LoVo (cell line): ENCODE measurements around the gene KLHL30.

Source experiments
- DNase-seq: peaks from one replicate; pipeline ENCODE4 v3.0.0-alpha.2; 2016; ENCODE audit warnings: low spot score

The KLHL30 gene

GRCh38 chr2:238145851-238146250, 7.4 kb downstream of the KLHL30 start:
- DNase-seq: peak; percentile 55

GRCh38 chr2:238146884-238147544, 8.5 kb downstream of the KLHL30 start:
- DNase-seq: no peak

- no peak for DNase-seq
Measured at GRCh38 chr2:238148981-238149380, 10.5 kb downstream of the KLHL30 start.

GRCh38 chr2:238149841-238150572, 11.5 kb downstream of the KLHL30 start:
- no peak for DNase-seq

- no peak for DNase-seq
Measured at GRCh38 chr2:238150686-238151085, 12.2 kb downstream of the KLHL30 start.

- DNase-seq: no peak
Measured at GRCh38 chr2:238151205-238151604, 12.7 kb downstream of the KLHL30 start.

- DNase-seq: no peak
Measured at GRCh38 chr2:238151628-238152235, 13.3 kb downstream of the KLHL30 start.

- DNase-seq: no peak
Measured at GRCh38 chr2:238152771-238153688, 14.6 kb downstream of the KLHL30 start.

- no peak for DNase-seq
Measured at GRCh38 chr2:238154570-238154969, 16.1 kb downstream of the KLHL30 start.

GRCh38 chr2:238155051-238155760, 16.7 kb downstream of the KLHL30 start:
- DNase-seq: no peak

GRCh38 chr2:238155761-238156694, 17.6 kb downstream of the KLHL30 start:
- DNase-seq: no peak

GRCh38 chr2:238157506-238158017, 19.1 kb downstream of the KLHL30 start:
- DNase-seq: no peak

- DNase-seq: no peak
Measured at GRCh38 chr2:238158018-238158508, 19.6 kb downstream of the KLHL30 start.

GRCh38 chr2:238158509-238159070, 20.1 kb downstream of the KLHL30 start, which contains the start of gene ERFE:
Gene ERFE (plus strand): TSS chr2:238158970. CDS start chr2:238159008, 38 bp downstream.
- DNase-seq: peak; percentile 43

GRCh38 chr2:238159071-238159539, 20.6 kb downstream of the KLHL30 start:
- no peak for DNase-seq

- no peak for DNase-seq
Measured at GRCh38 chr2:238159661-238160205, 21.3 kb downstream of the KLHL30 start.

- DNase-seq: no peak
Measured at GRCh38 chr2:238160206-238161129, 22.0 kb downstream of the KLHL30 start.
